ENCODE results near the gene SGK1.

DNA sequence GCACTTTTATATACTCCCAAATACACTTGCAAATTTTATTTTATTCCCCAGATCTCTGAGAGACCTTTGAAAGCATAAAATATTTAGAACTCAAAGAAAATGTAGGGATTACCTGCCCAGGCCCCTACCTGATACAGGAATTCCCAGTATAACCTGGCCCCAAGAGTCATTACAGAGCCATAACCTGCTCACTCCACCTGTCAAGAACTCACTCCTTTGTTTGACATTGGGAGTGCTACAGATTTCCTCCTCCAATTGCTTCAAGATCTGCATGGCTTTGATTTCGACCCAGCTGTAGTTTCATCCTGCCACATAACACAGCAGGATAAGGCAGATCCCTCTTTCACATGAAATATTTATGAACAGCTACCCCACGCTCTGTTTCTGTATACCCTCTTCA lies 169.3 kb downstream of the SGK1 start:
- TF ChIP-seq EP300 (conservative IDR thresholded peaks at IDR 0.05; ENCODE audit: poor library complexity, severe bottlenecking) (peak; percentile 37), EZH2 (IDR thresholded peaks at IDR 0.05; ENCODE audit: borderline replicate concordance, insufficient read depth, low read length, poor library complexity, severe bottlenecking) (no peak), RAD21 (conservative IDR thresholded peaks at IDR 0.05) (no peak), SMC3 (conservative IDR thresholded peaks at IDR 0.05; ENCODE audit: poor library complexity) (no peak), POLR2AphosphoS5 (IDR thresholded peaks at IDR 0.05) (peak; percentile 14), TAF1 (IDR thresholded peaks at IDR 0.05; ENCODE audit: low read depth) (no peak), MXI1 (conservative IDR thresholded peaks at IDR 0.05; ENCODE audit: poor library complexity, severe bottlenecking) (no peak)
- TF ChIP-seq, protein P1, sequence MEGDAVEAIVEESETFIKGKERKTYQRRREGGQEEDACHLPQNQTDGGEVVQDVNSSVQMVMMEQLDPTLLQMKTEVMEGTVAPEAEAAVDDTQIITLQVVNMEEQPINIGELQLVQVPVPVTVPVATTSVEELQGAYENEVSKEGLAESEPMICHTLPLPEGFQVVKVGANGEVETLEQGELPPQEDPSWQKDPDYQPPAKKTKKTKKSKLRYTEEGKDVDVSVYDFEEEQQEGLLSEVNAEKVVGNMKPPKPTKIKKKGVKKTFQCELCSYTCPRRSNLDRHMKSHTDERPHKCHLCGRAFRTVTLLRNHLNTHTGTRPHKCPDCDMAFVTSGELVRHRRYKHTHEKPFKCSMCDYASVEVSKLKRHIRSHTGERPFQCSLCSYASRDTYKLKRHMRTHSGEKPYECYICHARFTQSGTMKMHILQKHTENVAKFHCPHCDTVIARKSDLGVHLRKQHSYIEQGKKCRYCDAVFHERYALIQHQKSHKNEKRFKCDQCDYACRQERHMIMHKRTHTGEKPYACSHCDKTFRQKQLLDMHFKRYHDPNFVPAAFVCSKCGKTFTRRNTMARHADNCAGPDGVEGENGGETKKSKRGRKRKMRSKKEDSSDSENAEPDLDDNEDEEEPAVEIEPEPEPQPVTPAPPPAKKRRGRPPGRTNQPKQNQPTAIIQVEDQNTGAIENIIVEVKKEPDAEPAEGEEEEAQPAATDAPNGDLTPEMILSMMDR (IDR thresholded peaks at IDR 0.05; ENCODE audit: poor library complexity, severe bottlenecking), result no peak
- TF ChIP-seq, protein P2, sequence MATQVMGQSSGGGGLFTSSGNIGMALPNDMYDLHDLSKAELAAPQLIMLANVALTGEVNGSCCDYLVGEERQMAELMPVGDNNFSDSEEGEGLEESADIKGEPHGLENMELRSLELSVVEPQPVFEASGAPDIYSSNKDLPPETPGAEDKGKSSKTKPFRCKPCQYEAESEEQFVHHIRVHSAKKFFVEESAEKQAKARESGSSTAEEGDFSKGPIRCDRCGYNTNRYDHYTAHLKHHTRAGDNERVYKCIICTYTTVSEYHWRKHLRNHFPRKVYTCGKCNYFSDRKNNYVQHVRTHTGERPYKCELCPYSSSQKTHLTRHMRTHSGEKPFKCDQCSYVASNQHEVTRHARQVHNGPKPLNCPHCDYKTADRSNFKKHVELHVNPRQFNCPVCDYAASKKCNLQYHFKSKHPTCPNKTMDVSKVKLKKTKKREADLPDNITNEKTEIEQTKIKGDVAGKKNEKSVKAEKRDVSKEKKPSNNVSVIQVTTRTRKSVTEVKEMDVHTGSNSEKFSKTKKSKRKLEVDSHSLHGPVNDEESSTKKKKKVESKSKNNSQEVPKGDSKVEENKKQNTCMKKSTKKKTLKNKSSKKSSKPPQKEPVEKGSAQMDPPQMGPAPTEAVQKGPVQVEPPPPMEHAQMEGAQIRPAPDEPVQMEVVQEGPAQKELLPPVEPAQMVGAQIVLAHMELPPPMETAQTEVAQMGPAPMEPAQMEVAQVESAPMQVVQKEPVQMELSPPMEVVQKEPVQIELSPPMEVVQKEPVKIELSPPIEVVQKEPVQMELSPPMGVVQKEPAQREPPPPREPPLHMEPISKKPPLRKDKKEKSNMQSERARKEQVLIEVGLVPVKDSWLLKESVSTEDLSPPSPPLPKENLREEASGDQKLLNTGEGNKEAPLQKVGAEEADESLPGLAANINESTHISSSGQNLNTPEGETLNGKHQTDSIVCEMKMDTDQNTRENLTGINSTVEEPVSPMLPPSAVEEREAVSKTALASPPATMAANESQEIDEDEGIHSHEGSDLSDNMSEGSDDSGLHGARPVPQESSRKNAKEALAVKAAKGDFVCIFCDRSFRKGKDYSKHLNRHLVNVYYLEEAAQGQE (IDR thresholded peaks at IDR 0.05; ENCODE audit: borderline replicate concordance), result no peak
